Measurements from ENCODE around the gene BARHL1. TPM values are rescaled to one million over a fixed set of nuclear protein-coding genes. Genes with fewer than 3 reads are reported as not detected.

Gene BARHL1
- total RNA-seq, 2 experiments from 2014 or later, result not detected

- intact Hi-C loops (cut with micrococcal nuclease; ENCODE audit: unreplicated experiment), result no loop called here
- DNase-seq (ENCODE audit: low spot score), result no peak
- Histone ChIP-seq H4K20me1 (ENCODE audit: insufficient read depth, low read length) (no peaks in the 10 kb centered on the region), H2AFZ (ENCODE audit: low read length) (no peak overlapping the region), H3K9me3 (ENCODE audit: low read length) (no peaks in the 10 kb centered on the region), H3K79me2 (ENCODE audit: insufficient read depth, low read depth, low read length) (no peaks in the 10 kb centered on the region), H3K9me2 (ENCODE audit: insufficient read depth, low read length) (no peaks in the 10 kb centered on the region), H3K4me3 (ENCODE audit: low read depth, low read length, poor library complexity, severe bottlenecking) (no peak overlapping the region), H3K4me1 (ENCODE audit: insufficient read depth, low read length, poor library complexity, severe bottlenecking) (no peaks in the 10 kb centered on the region), H3K27ac (ENCODE audit: low read depth, low read length, poor library complexity, severe bottlenecking) (no peak overlapping the region), H3K36me3 (ENCODE audit: insufficient read depth, low read length) (no peaks in the 10 kb centered on the region), H3K4me2 (ENCODE audit: low read length) (no peak overlapping the region)
- ChIA-PET CTCF (ENCODE audit: unreplicated experiment) (no interaction called here), POLR2A (no interaction called here)
- no TSS peak for BruUV-seq (replicated peaks)
- TF ChIP-seq CTCF (conservative IDR thresholded peaks at IDR 0.05; ENCODE audit: low read length), result no peak
- TF ChIP-seq EZH2phosphoT487 (IDR thresholded peaks at IDR 0.05; ENCODE audit: borderline replicate concordance, low read depth, low read length), result no peak
Observed at GRCh38 chr9:132586830-132587591, 4.6 kb downstream of the BARHL1 start.

- Histone ChIP-seq H2AFZ (ENCODE audit: low read length) (no peak overlapping the region), H3K27ac (ENCODE audit: low read depth, low read length, poor library complexity, severe bottlenecking) (no peak overlapping the region), H4K20me1 (ENCODE audit: insufficient read depth, low read length) (no peaks in the 10 kb centered on the region), H3K36me3 (ENCODE audit: insufficient read depth, low read length) (no peaks in the 10 kb centered on the region), H3K4me2 (ENCODE audit: low read length) (no peak overlapping the region), H3K79me2 (ENCODE audit: insufficient read depth, low read depth, low read length) (no peaks in the 10 kb centered on the region), H3K9me3 (ENCODE audit: low read length) (no peaks in the 10 kb centered on the region), H3K9me2 (ENCODE audit: insufficient read depth, low read length) (no peaks in the 10 kb centered on the region), H3K4me1 (ENCODE audit: insufficient read depth, low read length, poor library complexity, severe bottlenecking) (no peaks in the 10 kb centered on the region), H3K4me3 (ENCODE audit: low read depth, low read length, poor library complexity, severe bottlenecking) (no peak overlapping the region)
- BruUV-seq (replicated peaks), result no TSS peak
- ChIA-PET CTCF (ENCODE audit: unreplicated experiment) (no interaction called here), POLR2A (no interaction called here)
- TF ChIP-seq EZH2phosphoT487 (IDR thresholded peaks at IDR 0.05; ENCODE audit: borderline replicate concordance, low read depth, low read length) (no peak), CTCF (conservative IDR thresholded peaks at IDR 0.05; ENCODE audit: low read length) (no peak)
- intact Hi-C loops (cut with micrococcal nuclease; ENCODE audit: unreplicated experiment), result no loop called here
- DNase-seq (ENCODE audit: low spot score), result no peak
Observed at GRCh38 chr9:132587592-132587955, 5.2 kb downstream of the BARHL1 start.

- CTCF ChIA-PET (ENCODE audit: unreplicated experiment), result no interaction called here
- no peak for DNase-seq (ENCODE audit: low spot score)
Observed at GRCh38 chr9:132588098-132588497, 5.7 kb downstream of the BARHL1 start.

More at GRCh38 chr9:132588098-132588497, 5.7 kb downstream of the BARHL1 start:
- Histone ChIP-seq H3K9me3 (ENCODE audit: low read length) (no peaks in the 10 kb centered on the region), H4K20me1 (ENCODE audit: insufficient read depth, low read length) (no peaks in the 10 kb centered on the region), H3K79me2 (ENCODE audit: insufficient read depth, low read depth, low read length) (no peaks in the 10 kb centered on the region), H2AFZ (ENCODE audit: low read length) (no peak overlapping the region), H3K36me3 (ENCODE audit: insufficient read depth, low read length) (peaks cover 2% of the 10 kb centered on the region; the same call in 1 of the 2 replicates), H3K4me1 (ENCODE audit: insufficient read depth, low read length, poor library complexity, severe bottlenecking) (no peaks in the 10 kb centered on the region), H3K27ac (ENCODE audit: low read depth, low read length, poor library complexity, severe bottlenecking) (no peak overlapping the region), H3K4me2 (ENCODE audit: low read length) (no peak overlapping the region), H3K9me2 (ENCODE audit: insufficient read depth, low read length) (no peaks in the 10 kb centered on the region), H3K4me3 (ENCODE audit: low read depth, low read length, poor library complexity, severe bottlenecking) (no peak overlapping the region)
- intact Hi-C loops (cut with micrococcal nuclease; ENCODE audit: unreplicated experiment), result no loop called here
- BruUV-seq (replicated peaks), result no TSS peak
- TF ChIP-seq EZH2phosphoT487 (IDR thresholded peaks at IDR 0.05; ENCODE audit: borderline replicate concordance, low read depth, low read length) (no peak), CTCF (conservative IDR thresholded peaks at IDR 0.05; ENCODE audit: low read length) (no peak)
- POLR2A ChIA-PET, result interaction anchor here (0.6 kb wide), 1 partner anchor 160 kb away, joined by 3 read pairs; no protein-coding TSS in a partner anchor

Measured in OCI-LY7 (cell line).